ENCODE measurements around the gene PCED1B. TPM values are rescaled to one million over a fixed set of nuclear protein-coding genes. Genes with fewer than 3 reads are reported as not detected.
"Not testable (repeated sequence)": the region's sequence is repeated elsewhere in the genome, so short reads cannot be mapped to it uniquely, and the experiment has no call there.

PCED1B gene
- total RNA-seq, 2 donors from 2014 or later, result 0.87 to 46.9 TPM

DNA sequence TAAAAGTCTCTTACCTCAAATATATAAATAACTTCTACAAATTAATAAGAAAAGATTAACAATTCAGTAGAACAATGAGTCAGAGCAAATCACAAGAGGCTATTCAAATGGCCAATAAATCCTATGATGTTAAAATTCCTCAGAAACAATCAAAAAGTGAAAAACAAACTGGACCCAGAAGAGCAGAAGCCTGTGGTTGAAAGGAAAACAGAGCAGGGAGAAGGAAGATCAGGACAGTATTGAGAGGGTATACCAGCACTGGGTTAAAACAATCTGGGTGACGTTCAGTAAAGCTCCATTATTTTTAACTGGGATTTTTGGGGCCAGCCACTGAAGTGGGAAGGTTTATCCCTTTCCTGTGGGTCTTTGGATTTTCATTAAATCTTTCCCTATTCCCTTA is 39.7 kb upstream of the PCED1B start:
- TF ChIP-seq POLR2A (IDR thresholded peaks at IDR 0.05) (no peak), POLR2AphosphoS5 (IDR thresholded peaks at IDR 0.05) (no peak)
- TF ChIP-seq, protein P1, sequence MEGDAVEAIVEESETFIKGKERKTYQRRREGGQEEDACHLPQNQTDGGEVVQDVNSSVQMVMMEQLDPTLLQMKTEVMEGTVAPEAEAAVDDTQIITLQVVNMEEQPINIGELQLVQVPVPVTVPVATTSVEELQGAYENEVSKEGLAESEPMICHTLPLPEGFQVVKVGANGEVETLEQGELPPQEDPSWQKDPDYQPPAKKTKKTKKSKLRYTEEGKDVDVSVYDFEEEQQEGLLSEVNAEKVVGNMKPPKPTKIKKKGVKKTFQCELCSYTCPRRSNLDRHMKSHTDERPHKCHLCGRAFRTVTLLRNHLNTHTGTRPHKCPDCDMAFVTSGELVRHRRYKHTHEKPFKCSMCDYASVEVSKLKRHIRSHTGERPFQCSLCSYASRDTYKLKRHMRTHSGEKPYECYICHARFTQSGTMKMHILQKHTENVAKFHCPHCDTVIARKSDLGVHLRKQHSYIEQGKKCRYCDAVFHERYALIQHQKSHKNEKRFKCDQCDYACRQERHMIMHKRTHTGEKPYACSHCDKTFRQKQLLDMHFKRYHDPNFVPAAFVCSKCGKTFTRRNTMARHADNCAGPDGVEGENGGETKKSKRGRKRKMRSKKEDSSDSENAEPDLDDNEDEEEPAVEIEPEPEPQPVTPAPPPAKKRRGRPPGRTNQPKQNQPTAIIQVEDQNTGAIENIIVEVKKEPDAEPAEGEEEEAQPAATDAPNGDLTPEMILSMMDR (IDR thresholded peaks at IDR 0.05), result no peak
- no peaks in the 10 kb centered on the region for H3K4me1 ChIP-seq (replicated peaks)
- no peaks in the 10 kb centered on the region for H3K36me3 ChIP-seq
- no peaks in the 10 kb centered on the region for H3K9me3 ChIP-seq
- H3K4me3 ChIP-seq, result no peak overlapping the region
- intact Hi-C loops (cut with DNase I), result loop anchor here (5.0 to 10.0 kb wide), 2 partner anchors 38 to 365 kb away; partner anchors contain the start of genes AMIGO2 and PCED1B
- no peak overlapping the region for H3K27ac ChIP-seq
- DNase-seq (ENCODE audit: low spot score), result no peak
- H3K27me3 ChIP-seq (replicated peaks; ENCODE audit: insufficient read depth), result no peaks in the 10 kb centered on the region
- WGBS, result 81% methylated on average over 1 of the region's 1 CpG

DNA sequence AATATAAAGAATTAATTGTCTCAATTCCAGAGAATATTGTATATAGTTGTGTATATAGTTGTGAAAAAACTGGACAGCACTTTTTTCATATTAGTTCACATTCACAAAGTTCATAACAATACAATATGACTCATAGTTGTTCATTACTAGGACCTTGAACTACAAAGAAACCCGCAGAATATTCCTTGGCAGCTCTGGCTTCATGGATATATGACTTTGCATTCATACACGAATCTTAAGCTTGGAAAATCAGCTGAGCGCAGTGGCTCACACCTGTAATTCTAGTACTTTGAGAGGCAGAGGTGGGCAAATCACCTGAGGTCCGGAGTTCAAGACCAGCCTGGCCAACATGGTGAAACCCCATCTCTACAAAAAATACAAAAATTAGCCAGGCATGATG is 38.1 kb upstream of the PCED1B start:
- H3K4me1 ChIP-seq (replicated peaks), result no peaks in the 10 kb centered on the region
- TF ChIP-seq POLR2AphosphoS5 (IDR thresholded peaks at IDR 0.05) (no peak), POLR2A (IDR thresholded peaks at IDR 0.05) (no peak)
- TF ChIP-seq, protein P1 (IDR thresholded peaks at IDR 0.05), result no peak
- H3K27me3 ChIP-seq (replicated peaks; ENCODE audit: insufficient read depth), result no peaks in the 10 kb centered on the region
- no peak overlapping the region for H3K4me3 ChIP-seq
- no peak overlapping the region for H3K27ac ChIP-seq
- H3K9me3 ChIP-seq, result no peaks in the 10 kb centered on the region
- 96% methylated on average over 4 of the region's 4 CpGs for WGBS
- H3K36me3 ChIP-seq, result no peaks in the 10 kb centered on the region
- no peak for DNase-seq (ENCODE audit: low spot score)
- intact Hi-C loops (cut with DNase I), result no loop called here

DNA sequence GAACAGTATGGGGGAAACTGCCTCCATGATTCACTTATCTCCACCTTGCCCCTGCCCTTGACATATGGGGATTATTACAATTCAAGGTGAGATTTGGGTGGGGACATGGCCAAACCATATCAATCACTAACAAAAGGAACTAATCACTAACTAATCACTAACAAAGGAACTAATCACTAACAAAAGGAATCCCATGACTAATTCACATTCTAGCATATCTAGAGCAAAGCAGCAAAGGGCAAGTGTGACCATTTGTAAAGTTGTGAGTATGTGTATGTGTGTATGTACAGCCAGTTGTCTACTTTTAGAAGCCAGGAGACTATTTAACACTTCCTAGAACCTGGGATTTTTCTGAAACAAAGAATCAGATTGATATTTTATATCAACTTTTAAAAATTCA is 30.9 kb upstream of the PCED1B start:
- no peaks in the 10 kb centered on the region for H3K4me1 ChIP-seq (replicated peaks)
- DNase-seq (ENCODE audit: low spot score), result no peak
- H3K9me3 ChIP-seq, result no peaks in the 10 kb centered on the region
- intact Hi-C loops (cut with DNase I), result no loop called here
- TF ChIP-seq POLR2A (IDR thresholded peaks at IDR 0.05) (no peak), POLR2AphosphoS5 (IDR thresholded peaks at IDR 0.05) (no peak)
- TF ChIP-seq, protein P1 (IDR thresholded peaks at IDR 0.05), result no peak
- H3K27ac ChIP-seq, result no peak overlapping the region
- no peaks in the 10 kb centered on the region for H3K36me3 ChIP-seq
- H3K4me3 ChIP-seq, result no peak overlapping the region
- H3K27me3 ChIP-seq (replicated peaks; ENCODE audit: insufficient read depth), result no peaks in the 10 kb centered on the region

DNA sequence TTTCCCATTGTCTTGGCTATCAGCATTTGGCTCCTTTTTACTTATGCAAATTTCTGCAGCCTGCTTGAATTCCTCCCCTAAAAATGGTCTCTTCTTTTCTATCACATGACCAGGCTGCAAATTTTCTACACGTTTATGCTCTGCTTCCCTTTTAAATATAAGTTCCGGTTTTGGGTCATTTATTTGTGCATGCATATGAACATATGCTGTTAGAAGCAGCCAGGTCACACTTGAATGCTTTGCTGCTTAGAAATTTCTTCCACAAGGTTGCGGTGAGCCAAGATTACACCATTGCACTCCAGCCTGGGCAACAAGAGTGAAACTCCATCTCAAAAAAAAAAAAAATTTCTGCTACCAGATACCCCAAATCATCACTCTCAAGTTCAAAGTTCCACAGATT is 28.1 kb upstream of the PCED1B start:
- H3K4me1 ChIP-seq (replicated peaks); H3K9me3 ChIP-seq; H3K4me3 ChIP-seq; H3K27ac ChIP-seq; H3K27me3 ChIP-seq (replicated peaks; ENCODE audit: insufficient read depth); H3K36me3 ChIP-seq; DNase-seq (ENCODE audit: low spot score); intact Hi-C loops (cut with DNase I): not testable (repeated sequence)
- 99% methylated on average over 3 of the region's 3 CpGs for WGBS

DNA sequence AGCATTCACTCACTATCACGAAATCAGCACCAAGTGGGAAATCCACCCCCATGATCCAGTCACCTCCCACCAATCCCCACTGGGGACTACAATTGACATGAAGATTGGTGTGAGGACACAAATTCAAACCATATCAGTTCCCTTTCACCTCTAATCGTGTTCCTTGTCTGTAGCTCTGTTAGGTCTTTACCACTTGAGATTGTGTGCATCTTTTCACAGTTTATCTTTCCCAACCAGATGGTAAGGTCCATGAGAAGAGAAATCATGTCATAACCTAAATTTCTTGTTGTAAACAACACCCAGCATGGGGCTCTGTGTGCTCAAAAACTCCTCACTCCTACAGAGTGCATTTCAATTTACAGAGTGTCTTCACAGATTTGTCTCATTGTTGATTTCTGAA is 27.1 kb upstream of the PCED1B start:
- intact Hi-C loops (cut with DNase I), result no loop called here
- no peaks in the 10 kb centered on the region for H3K27me3 ChIP-seq (replicated peaks; ENCODE audit: insufficient read depth)
- TF ChIP-seq POLR2A (IDR thresholded peaks at IDR 0.05) (no peak), POLR2AphosphoS5 (IDR thresholded peaks at IDR 0.05) (no peak)
- TF ChIP-seq, protein P1 (IDR thresholded peaks at IDR 0.05), result no peak
- no peaks in the 10 kb centered on the region for H3K9me3 ChIP-seq
- H3K4me3 ChIP-seq, result no peak overlapping the region
- H3K36me3 ChIP-seq, result no peaks in the 10 kb centered on the region
- WGBS, result 81% methylated on average over 2 of the region's 2 CpGs
- H3K4me1 ChIP-seq (replicated peaks), result no peaks in the 10 kb centered on the region
- no peak overlapping the region for H3K27ac ChIP-seq
- no peak for DNase-seq (ENCODE audit: low spot score)
